ENCODE measurements around the gene GMDS.

- TF ChIP-seq, protein P1, sequence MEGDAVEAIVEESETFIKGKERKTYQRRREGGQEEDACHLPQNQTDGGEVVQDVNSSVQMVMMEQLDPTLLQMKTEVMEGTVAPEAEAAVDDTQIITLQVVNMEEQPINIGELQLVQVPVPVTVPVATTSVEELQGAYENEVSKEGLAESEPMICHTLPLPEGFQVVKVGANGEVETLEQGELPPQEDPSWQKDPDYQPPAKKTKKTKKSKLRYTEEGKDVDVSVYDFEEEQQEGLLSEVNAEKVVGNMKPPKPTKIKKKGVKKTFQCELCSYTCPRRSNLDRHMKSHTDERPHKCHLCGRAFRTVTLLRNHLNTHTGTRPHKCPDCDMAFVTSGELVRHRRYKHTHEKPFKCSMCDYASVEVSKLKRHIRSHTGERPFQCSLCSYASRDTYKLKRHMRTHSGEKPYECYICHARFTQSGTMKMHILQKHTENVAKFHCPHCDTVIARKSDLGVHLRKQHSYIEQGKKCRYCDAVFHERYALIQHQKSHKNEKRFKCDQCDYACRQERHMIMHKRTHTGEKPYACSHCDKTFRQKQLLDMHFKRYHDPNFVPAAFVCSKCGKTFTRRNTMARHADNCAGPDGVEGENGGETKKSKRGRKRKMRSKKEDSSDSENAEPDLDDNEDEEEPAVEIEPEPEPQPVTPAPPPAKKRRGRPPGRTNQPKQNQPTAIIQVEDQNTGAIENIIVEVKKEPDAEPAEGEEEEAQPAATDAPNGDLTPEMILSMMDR (IDR thresholded peaks at IDR 0.05), result no peak
- TF ChIP-seq POLR2AphosphoS5 (IDR thresholded peaks at IDR 0.05; ENCODE audit: insufficient read depth in 1 of 2, low read depth in 1 of 2), result no peak
Observed at GRCh38 chr6:1587977-1588376, 657.4 kb downstream of the GMDS start.

Measured in vagina (tissue), 2 donors.